HepG2 (cell line): Measurements from ENCODE around the gene CLDN10. TPM values are rescaled to one million over a fixed set of nuclear protein-coding genes. Genes with fewer than 3 reads are reported as not detected.

Experiments used
- ATAC-seq: fragments of 200-7000 bp; cut with Tn5 transposase; 3 replicates; pipeline ENCODE4 v1.9.1; 2020; ENCODE audit warnings: mild to moderate bottlenecking, moderate library complexity
- BruUV-seq: library from RNA; stranded (reverse); fragments of 400-500 nt; replicated peaks from 2 replicates; lab custom pipeline; 2021; lab: Mats Ljungman, UMichigan
- CTCF ChIA-PET: fragments of 300-600 bp; formaldehyde crosslinking; extraction: SDS; loops from one replicate; lab custom pipeline; 2021; ENCODE audit warnings: low total read pairs, inconsistent platforms, low intra/inter-chr PET ratio; lab: Yijun Ruan, JAX
- POLR2A ChIA-PET: fragments of 350-600 bp; sonication (Branson Sonifier 250); formaldehyde crosslinking; loops from one replicate; lab custom pipeline; 2020; ENCODE audit warnings: antibody characterized with exemption, inconsistent platforms; lab: Yijun Ruan, JAX
- DNase-seq: peaks from one replicate; pipeline ENCODE4 v3.0.0-alpha.2; 2015; ENCODE audit warnings: low spot score
- FAIRE-seq: peaks from 3 replicates; lab custom pipeline; 2011; peaks lifted over from hg19 to GRCh38; lab: Jason Lieb, UNC
- H2AFZ ChIP-seq: one replicate; pipeline ENCODE4 v1.6.1; 2011; ENCODE audit warnings: low read length, inconsistent platforms
- H3K27ac ChIP-seq: fragments of 300-600 bp; 3 replicates; pipeline ENCODE4 v1.8.0; 2011; ENCODE audit warnings: mixed run types, mild to moderate bottlenecking, mixed read lengths, low read length, inconsistent platforms; ENCODE audit not compliant: insufficient read depth; ENCODE audit errors: extremely low read length
- H3K27me3 ChIP-seq, 2 experiments: fragments of 200-600 bp in 1 of 2; 2 replicates in 1 of 2; 3 replicates in 1 of 2; pipeline versions ENCODE4 v1.6.0 to v1.8.0; 2011; ENCODE audit warnings: low read length in 2 of 2, mild to moderate bottlenecking in 2 of 2, moderate library complexity in 2 of 2, inconsistent platforms in 1 of 2; ENCODE audit not compliant: insufficient read depth in 2 of 2, control insufficient read depth in 1 of 2
- H3K36me3 ChIP-seq, 2 experiments: fragments of 200-600 bp in 1 of 2; replicated peaks in 1 of 2; 2 replicates in 1 of 2; 3 replicates in 1 of 2; pipeline versions ENCODE4 v1.5.1 to v1.8.0; 2011; ENCODE audit warnings: low read length in 2 of 2, inconsistent platforms in 1 of 2; ENCODE audit not compliant: insufficient read depth in 2 of 2, control insufficient read depth in 1 of 2
- H3K4me1 ChIP-seq: 2 replicates; pipeline ENCODE4 v1.5.1; 2012; ENCODE audit warnings: low read length, inconsistent platforms; ENCODE audit not compliant: insufficient read depth
- H3K4me2 ChIP-seq: 2 replicates; pipeline ENCODE4 v1.6.0; 2011; ENCODE audit warnings: low read depth, low read length, inconsistent platforms
- H3K4me3 ChIP-seq, 3 experiments: fragments of 200-600 bp in 1 of 3; sonication (generic), shearing (Covaris generic) in 1 of 3; replicated peaks in 1 of 3; 2 replicates each; pipeline ENCODE4 v1.5.1; 2011 to 2016; ENCODE audit warnings: low read length in 3 of 3, inconsistent platforms in 2 of 3, low read depth in 2 of 3, mild to moderate bottlenecking in 2 of 3, control low read depth in 1 of 3, mixed read lengths in 1 of 3; ENCODE audit not compliant: insufficient read depth in 1 of 3
- H3K79me2 ChIP-seq: one replicate; pipeline ENCODE4 v1.6.1; 2011; ENCODE audit warnings: low read length, inconsistent platforms; ENCODE audit not compliant: insufficient read depth
- H3K9ac ChIP-seq: 2 replicates; pipeline ENCODE4 v1.6.0; 2011; ENCODE audit warnings: mild to moderate bottlenecking, low read depth, low read length, inconsistent platforms; ENCODE audit not compliant: insufficient read depth
- H3K9me3 ChIP-seq: 2 replicates; pipeline ENCODE4 v1.5.1; 2012; ENCODE audit warnings: mild to moderate bottlenecking, low read length
- H4K20me1 ChIP-seq: 2 replicates; pipeline ENCODE4 v1.6.0; 2011; ENCODE audit warnings: inconsistent platforms, mild to moderate bottlenecking, low read length, moderate library complexity; ENCODE audit not compliant: insufficient read depth
- BRD4 ChIP-seq: sonication (generic); formaldehyde crosslinking; IDR thresholded peaks from 2 replicates; pipeline ENCODE4 v1.4.0; 2020; ENCODE audit warnings: missing genetic modification reagents
- IRF2 ChIP-seq: IDR thresholded peaks from 2 replicates; pipeline ENCODE4 v1.6.1; 2018; ENCODE audit warnings: missing genetic modification reagents, missing compliant biosample characterization
- MIER2 ChIP-seq: IDR thresholded peaks from 2 replicates; pipeline ENCODE4 v1.6.1; 2016; ENCODE audit warnings: missing biosample characterization, missing genetic modification reagents
- NBN ChIP-seq: fragments of 450-650 bp; conservative IDR thresholded peaks from 2 replicates; pipeline ENCODE4 v1.6.1; 2017
- NFIC ChIP-seq: IDR thresholded peaks from 2 replicates; pipeline ENCODE4 v1.6.1; 2012; ENCODE audit warnings: mild to moderate bottlenecking, low read length, inconsistent platforms
- NR3C1 ChIP-seq: sonication (generic); formaldehyde crosslinking; IDR thresholded peaks from 2 replicates; pipeline ENCODE4 v1.4.0; 2020; ENCODE audit warnings: missing genetic modification reagents
- SALL2 ChIP-seq: sonication (generic); formaldehyde crosslinking; IDR thresholded peaks from 2 replicates; pipeline ENCODE4 v1.8.1; 2023; ENCODE audit warnings: mild to moderate bottlenecking, missing genetic modification reagents, inconsistent platforms
- TEAD2 ChIP-seq: sonication (generic); formaldehyde crosslinking; IDR thresholded peaks from 2 replicates; pipeline ENCODE4 v1.9.0; 2021; ENCODE audit warnings: missing genetic modification reagents
- ZBTB49 ChIP-seq: sonication (generic); formaldehyde crosslinking; IDR thresholded peaks from 2 replicates; pipeline ENCODE4 v1.4.0; 2020; ENCODE audit warnings: missing genetic modification reagents, borderline replicate concordance
- ZFYVE20 ChIP-seq: sonication (generic); formaldehyde crosslinking; IDR thresholded peaks from 2 replicates; pipeline ENCODE4 v1.8.0; 2023; ENCODE audit warnings: low read depth, mild to moderate bottlenecking, moderate library complexity, missing genetic modification reagents, borderline replicate concordance
- ZNF264 ChIP-seq: sonication (generic); formaldehyde crosslinking; IDR thresholded peaks from 2 replicates; pipeline ENCODE4 v1.4.0; 2020; ENCODE audit warnings: missing genetic modification reagents
- ZNF281 ChIP-seq: sonication (generic); formaldehyde crosslinking; IDR thresholded peaks from 2 replicates; pipeline ENCODE4 v1.4.0; 2020; ENCODE audit warnings: missing genetic modification reagents, borderline replicate concordance
- ZNF576 ChIP-seq: sonication (generic); formaldehyde crosslinking; IDR thresholded peaks from 2 replicates; pipeline ENCODE4 v1.4.0; 2020; ENCODE audit warnings: mild to moderate bottlenecking, missing genetic modification reagents
- ZNF746 ChIP-seq: sonication (generic); formaldehyde crosslinking; IDR thresholded peaks from 2 replicates; pipeline ENCODE4 v1.8.0; 2022; ENCODE audit warnings: mild to moderate bottlenecking, missing genetic modification reagents
- WGBS: methylation state at CpG from one replicate; pipeline ENCODE4 v1.1.6; 2017; ENCODE audit warnings: low lambda C conversion rate; 5-methylcytosine and 5-hydroxymethylcytosine counted together
- in situ Hi-C: cut with HindIII; loops from 2 replicates; pipeline ENCODE4 v1.10.0; 2017; ENCODE audit warnings: low pct_unique_long_range_greater_than_20kb; ENCODE audit not compliant: extremely low pct_ligation_motif_present
- intact Hi-C: fragments of 100-400 bp; cut with micrococcal nuclease; formaldehyde crosslinking; loops from one replicate; pipeline ENCODE4 v1.10.0; 2022; ENCODE audit not compliant: unreplicated experiment
- polyA plus RNA-seq, 8 experiments: library from polyadenylated mRNA; depleted of rRNA in 3 of 8; stranded (reverse) in 7 of 8; unstranded in 1 of 8; fragments of >200 nt; fragmentation: Illumina TruSeq in 4 of 8; extraction: Trizol in 4 of 8; gene quantifications; 2 replicates each; pipeline versions ENCODE4 v1.2.1 to v1.2.3, GENCODE V29; 2011 to 2016; ENCODE audit warnings: low read depth in 4 of 8, missing spikeins in 1 of 8, mixed read lengths in 1 of 8; ENCODE audit not compliant: insufficient read depth in 1 of 8
- total RNA-seq, 5 experiments: library from RNA; depleted of rRNA; stranded (reverse); fragments of >200 nt; fragmentation: Illumina TruSeq; extraction: Trizol; gene quantifications; 2 replicates each; pipeline ENCODE4 v1.2.3, GENCODE V29; 2016; ENCODE audit warnings: low read depth in 1 of 5
- TF ChIP-seq, protein P1 (sequence below): sonication (generic); formaldehyde crosslinking; IDR thresholded peaks from 2 replicates; pipeline ENCODE4 v1.8.0; 2022; ENCODE audit warnings: missing genetic modification reagents, mild to moderate bottlenecking, moderate library complexity, borderline replicate concordance
- TF ChIP-seq, protein P2 (sequence below): sonication (generic); formaldehyde crosslinking; IDR thresholded peaks from 2 replicates; pipeline ENCODE4 v1.4.0; 2020; ENCODE audit warnings: mild to moderate bottlenecking, missing genetic modification reagents

Gene CLDN10
- total and polyA plus RNA-seq, 2 of the 13 experiments (the other 11 are each of a cell fraction or from before 2014, with no cell fraction given) = not detected

- no peaks in the 10 kb centered on the region for H3K79me2 ChIP-seq
- H3K27ac ChIP-seq = no peak overlapping the region
- ATAC-seq = no peak
- POLR2A ChIA-PET = no interaction called here
- H3K27me3 ChIP-seq = no peaks in the 10 kb centered on the region
- H3K4me2 ChIP-seq = no peak overlapping the region
- in situ Hi-C loops = no loop called here
- 96% methylated on average over 7 of the region's 7 CpGs for WGBS
- H4K20me1 ChIP-seq = no peaks in the 10 kb centered on the region
- no peak overlapping the region for H3K9ac ChIP-seq
- intact Hi-C loops = no loop called here
- CTCF ChIA-PET = no interaction called here
- BruUV-seq = no TSS peak
- DNase-seq = no peak
- H3K9me3 ChIP-seq = no peaks in the 10 kb centered on the region
- peaks cover 9 to 55% of the 10 kb centered on the region in 2 experiments; a peak in 4 of 5 replicates for H3K36me3 ChIP-seq
- FAIRE-seq = no peak
- no peaks in the 10 kb centered on the region for H3K4me1 ChIP-seq
- no peak overlapping the region for H2AFZ ChIP-seq
- no peak overlapping the region for H3K4me3 ChIP-seq
- TF ChIP-seq, protein P1, sequence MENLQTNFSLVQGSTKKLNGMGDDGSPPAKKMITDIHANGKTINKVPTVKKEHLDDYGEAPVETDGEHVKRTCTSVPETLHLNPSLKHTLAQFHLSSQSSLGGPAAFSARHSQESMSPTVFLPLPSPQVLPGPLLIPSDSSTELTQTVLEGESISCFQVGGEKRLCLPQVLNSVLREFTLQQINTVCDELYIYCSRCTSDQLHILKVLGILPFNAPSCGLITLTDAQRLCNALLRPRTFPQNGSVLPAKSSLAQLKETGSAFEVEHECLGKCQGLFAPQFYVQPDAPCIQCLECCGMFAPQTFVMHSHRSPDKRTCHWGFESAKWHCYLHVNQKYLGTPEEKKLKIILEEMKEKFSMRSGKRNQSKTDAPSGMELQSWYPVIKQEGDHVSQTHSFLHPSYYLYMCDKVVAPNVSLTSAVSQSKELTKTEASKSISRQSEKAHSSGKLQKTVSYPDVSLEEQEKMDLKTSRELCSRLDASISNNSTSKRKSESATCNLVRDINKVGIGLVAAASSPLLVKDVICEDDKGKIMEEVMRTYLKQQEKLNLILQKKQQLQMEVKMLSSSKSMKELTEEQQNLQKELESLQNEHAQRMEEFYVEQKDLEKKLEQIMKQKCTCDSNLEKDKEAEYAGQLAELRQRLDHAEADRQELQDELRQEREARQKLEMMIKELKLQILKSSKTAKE (CRISPR knock-in tag) = no peak
- TF ChIP-seq ZNF264 (CRISPR knock-in tag) = no peak
- TF ChIP-seq NR3C1 (CRISPR knock-in tag) = no peak
- TF ChIP-seq ZNF576 (CRISPR knock-in tag) = no peak
- TF ChIP-seq ZNF281 (CRISPR knock-in tag) = no peak
- TF ChIP-seq NFIC = no peak
- no peak for TF ChIP-seq ZFYVE20 (CRISPR knock-in tag)
- no peak for TF ChIP-seq ZBTB49 (CRISPR knock-in tag)
- TF ChIP-seq BRD4 (CRISPR knock-in tag) = no peak
- no peak for TF ChIP-seq NBN
- TF ChIP-seq ZNF746 (CRISPR knock-in tag) = no peak
- TF ChIP-seq TEAD2 (CRISPR knock-in tag) = no peak
- TF ChIP-seq SALL2 (CRISPR knock-in tag) = no peak
- TF ChIP-seq MIER2 = no peak
- no peak for TF ChIP-seq IRF2 (CRISPR knock-in tag)
- TF ChIP-seq, protein P2, sequence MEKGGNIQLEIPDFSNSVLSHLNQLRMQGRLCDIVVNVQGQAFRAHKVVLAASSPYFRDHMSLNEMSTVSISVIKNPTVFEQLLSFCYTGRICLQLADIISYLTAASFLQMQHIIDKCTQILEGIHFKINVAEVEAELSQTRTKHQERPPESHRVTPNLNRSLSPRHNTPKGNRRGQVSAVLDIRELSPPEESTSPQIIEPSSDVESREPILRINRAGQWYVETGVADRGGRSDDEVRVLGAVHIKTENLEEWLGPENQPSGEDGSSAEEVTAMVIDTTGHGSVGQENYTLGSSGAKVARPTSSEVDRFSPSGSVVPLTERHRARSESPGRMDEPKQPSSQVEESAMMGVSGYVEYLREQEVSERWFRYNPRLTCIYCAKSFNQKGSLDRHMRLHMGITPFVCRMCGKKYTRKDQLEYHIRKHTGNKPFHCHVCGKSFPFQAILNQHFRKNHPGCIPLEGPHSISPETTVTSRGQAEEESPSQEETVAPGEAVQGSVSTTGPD (CRISPR knock-in tag) = no peak
These were observed 62.2 kb downstream of the CLDN10 start for GRCh38 chr13:95614641-95615245.
